CD14-positive monocyte (primary cell): ENCODE data around the gene UHRF1. TPM values are rescaled to one million over a fixed set of nuclear protein-coding genes. Genes with fewer than 3 reads are reported as not detected.

Source experiments
- DNase-seq, 3 donors: peaks; one replicate each; pipeline ENCODE4 v3.0.0-alpha.2; 2011 to 2022
- H2AFZ ChIP-seq: 2 replicates; pipeline ENCODE4 v1.6.0; 2012; ENCODE audit warnings: mild to moderate bottlenecking, low read depth, low read length, inconsistent platforms; ENCODE audit not compliant: insufficient read depth, poor library complexity, severe bottlenecking
- H3K27ac ChIP-seq, 2 donors: 1 replicate in 1 of 2; 2 replicates in 1 of 2; pipeline ENCODE4 v1.5.1; 2012 to 2013; ENCODE audit warnings: low read length in 2 of 2, control low read depth in 1 of 2, inconsistent platforms in 1 of 2, low read depth in 1 of 2, mild to moderate bottlenecking in 1 of 2
- H3K27me3 ChIP-seq, 2 donors: one replicate each; pipeline versions ENCODE4 v1.6.0 to v1.6.1; 2011 to 2013; ENCODE audit warnings: low read length in 2 of 2; ENCODE audit not compliant: control insufficient read depth in 2 of 2, insufficient read depth in 2 of 2
- H3K36me3 ChIP-seq, 2 donors: replicated peaks in 1 of 2; 1 replicate in 1 of 2; 2 replicates in 1 of 2; pipeline versions ENCODE4 v1.5.1 to v1.6.1; 2012 to 2013; ENCODE audit warnings: low read length in 2 of 2, control low read depth in 1 of 2, inconsistent platforms in 1 of 2, mild to moderate bottlenecking in 1 of 2; ENCODE audit not compliant: insufficient read depth in 2 of 2, control insufficient read depth in 1 of 2
- H3K4me1 ChIP-seq, 2 donors: 1 replicate in 1 of 2; 2 replicates in 1 of 2; pipeline versions ENCODE4 v1.5.1 to v1.6.1; 2012 to 2013; ENCODE audit warnings: low read length in 2 of 2, control low read depth in 1 of 2, inconsistent platforms in 1 of 2, mild to moderate bottlenecking in 1 of 2, moderate library complexity in 1 of 2; ENCODE audit not compliant: insufficient read depth in 2 of 2, control insufficient read depth in 1 of 2
- H3K4me2 ChIP-seq: replicated peaks from 2 replicates; pipeline ENCODE3; 2012; ENCODE audit warnings: low read length, moderate library complexity, mild to moderate bottlenecking; ENCODE audit not compliant: poor library complexity, severe bottlenecking; ENCODE audit errors: extremely low read depth
- H3K4me3 ChIP-seq, 3 experiments: fragments of 200-600 bp in 1 of 3; sonication (generic) in 1 of 3; replicated peaks in 1 of 3; 1 replicate in 2 of 3; 2 replicates in 1 of 3; pipeline ENCODE4 v1.5.1; 2011 to 2013; ENCODE audit warnings: low read length in 3 of 3, mild to moderate bottlenecking in 3 of 3, control low read depth in 2 of 3, low read depth in 2 of 3, inconsistent platforms in 1 of 3, moderate library complexity in 1 of 3
- H3K79me2 ChIP-seq: 2 replicates; pipeline ENCODE4 v1.6.0; 2012; ENCODE audit warnings: mild to moderate bottlenecking, control low read depth, inconsistent platforms, low read length, moderate library complexity; ENCODE audit not compliant: insufficient read depth
- H3K9ac ChIP-seq: 2 replicates; pipeline ENCODE4 v1.6.0; 2017; ENCODE audit warnings: low read length, mild to moderate bottlenecking; ENCODE audit not compliant: insufficient read depth, poor library complexity, severe bottlenecking
- H3K9me3 ChIP-seq, 2 donors: replicated peaks in 1 of 2; 1 replicate in 1 of 2; 2 replicates in 1 of 2; pipeline versions ENCODE4 v1.5.1 to v1.6.1; 2012 to 2013; ENCODE audit warnings: low read length in 2 of 2, control low read depth in 1 of 2; ENCODE audit not compliant: control insufficient read depth in 1 of 2, insufficient read depth in 1 of 2
- H4K20me1 ChIP-seq: 2 replicates; pipeline ENCODE4 v1.6.0; 2012; ENCODE audit warnings: mild to moderate bottlenecking, low read length, control low read depth, moderate library complexity; ENCODE audit not compliant: insufficient read depth
- H3K27ac Mint-ChIP-seq, 7 donors: one replicate each; pipeline ENCODE4 v1.8.0; 2020; ENCODE audit warnings: mild to moderate bottlenecking in 7 of 7, mixed read lengths in 7 of 7, moderate library complexity in 6 of 7, inconsistent platforms in 2 of 7
- H3K27me3 Mint-ChIP-seq, 3 donors: one replicate each; pipeline ENCODE4 v1.8.0; 2021 to 2022; ENCODE audit warnings: low read depth in 3 of 3, mild to moderate bottlenecking in 3 of 3, mixed read lengths in 3 of 3, moderate library complexity in 3 of 3, inconsistent platforms in 1 of 3
- H3K36me3 Mint-ChIP-seq, 2 donors: one replicate each; pipeline ENCODE4 v1.8.0; 2020; ENCODE audit warnings: mixed read lengths in 2 of 2, inconsistent platforms in 1 of 2, mild to moderate bottlenecking in 1 of 2
- H3K4me1 Mint-ChIP-seq: one replicate; pipeline ENCODE4 v1.8.0; 2020; ENCODE audit warnings: mild to moderate bottlenecking, mixed read lengths
- H3K4me3 Mint-ChIP-seq, 2 donors: one replicate each; pipeline ENCODE4 v1.8.0; 2020; ENCODE audit warnings: mild to moderate bottlenecking in 2 of 2, mixed read lengths in 2 of 2, moderate library complexity in 1 of 2
- H3K9me3 Mint-ChIP-seq, 7 donors: one replicate each; pipeline ENCODE4 v1.8.0; 2020 to 2022; ENCODE audit warnings: mixed read lengths in 7 of 7, mild to moderate bottlenecking in 6 of 7, moderate library complexity in 6 of 7, inconsistent platforms in 2 of 7
- CTCF ChIP-seq: fragments of 200-600 bp; IDR thresholded peaks from one replicate; pipeline ENCODE4 v1.8.0; 2022; ENCODE audit warnings: antibody characterized with exemption, mild to moderate bottlenecking
- whole genome bisulfite sequencing: methylation state at CpG from one replicate; pipeline ENCODE4 v1.1.5; 2013; ENCODE audit warnings: missing lambda C conversion rate; ENCODE audit not compliant: insufficient coverage; 5-methylcytosine and 5-hydroxymethylcytosine counted together
- intact Hi-C, 2 donors: fragments of 100-400 bp; cut with micrococcal nuclease; formaldehyde crosslinking; loops; one replicate each; pipeline versions ENCODE4 v1.15.0 to v1.15.1; 2023
- polyA plus RNA-seq, 3 donors: library from polyadenylated mRNA; depleted of rRNA in 1 of 3; unstranded in 2 of 3; stranded (reverse) in 1 of 3; fragments of 300-500 nt in 2 of 3; fragments of >200 nt in 1 of 3; fragmentation: Illumina TruSeq in 2 of 3; gene quantifications; 1 replicate in 2 of 3; 2 replicates in 1 of 3; pipeline ENCODE4 v1.2.3, GENCODE V29; 2012 to 2021

The UHRF1 gene
- polyA plus RNA-seq, 3 donors = 0.06 to 0.77 (median 0.63) TPM

GRCh38 chr19:4870025-4870700 is 39.1 kb upstream of the UHRF1 start:
- H3K4me1 ChIP-seq = peaks cover 48 to 51% of the 10 kb centered on the region in 2 donors
- H3K27me3 Mint-ChIP-seq = peaks cover 0 to 5% (median 0%) of the 10 kb centered on the region in 3 donors
- intact Hi-C loops = loop anchor here (1.0 to 10.0 kb wide), 4 partner anchors 40 to 162 kb away; no protein-coding TSS in a partner anchor
- H3K36me3 Mint-ChIP-seq = no peaks in the 10 kb centered on the region
- no peaks in the 10 kb centered on the region for H3K36me3 ChIP-seq
- no peak overlapping the region for H3K4me3 ChIP-seq
- WGBS = 49% methylated on average over 5 of the region's 10 CpGs
- peak overlapping the region; percentile 88 to 95 (median 92) for H3K27ac Mint-ChIP-seq
- DNase-seq = peak; percentile 91 to 96 (median 92)
- peaks cover 22% of the 10 kb centered on the region for H3K79me2 ChIP-seq
- H3K27me3 ChIP-seq = no peaks in the 10 kb centered on the region
- no peak overlapping the region for H2AFZ ChIP-seq
- H3K9me3 Mint-ChIP-seq = peaks cover 0 to 5% (median 0%) of the 10 kb centered on the region in 7 donors
- peak overlapping the region; percentile 32 to 90 for H3K27ac ChIP-seq
- peaks cover 50% of the 10 kb centered on the region for H3K4me1 Mint-ChIP-seq
- H3K4me3 Mint-ChIP-seq = peak overlapping the region; percentile 4 to 48
- no peaks in the 10 kb centered on the region for H3K9me3 ChIP-seq
- TF ChIP-seq CTCF = no peak
- peak overlapping the region; percentile 41 for H3K9ac ChIP-seq
- H4K20me1 ChIP-seq = peaks cover 14% of the 10 kb centered on the region
- H3K4me2 ChIP-seq = peak overlapping the region; percentile 31

GRCh38 chr19:4871711-4872110 is 37.6 kb upstream of the UHRF1 start:
- Histone ChIP-seq H3K4me1 (peaks cover 41% of the 10 kb centered on the region in 2 donors), H3K9me3 (no peaks in the 10 kb centered on the region), H3K36me3 (no peaks in the 10 kb centered on the region), H3K9ac (no peak overlapping the region), H3K4me3 (no peak overlapping the region), H3K27me3 (no peaks in the 10 kb centered on the region), H2AFZ (no peak overlapping the region), H3K27ac (no peak overlapping the region), H3K79me2 (peaks cover 8% of the 10 kb centered on the region), H4K20me1 (peaks cover 2% of the 10 kb centered on the region), H3K4me2 (no peak overlapping the region)
- no peak for TF ChIP-seq CTCF
- peak overlapping the region in 3 of 7 donors; percentile 69 to 79 (median 74) for H3K27ac Mint-ChIP-seq
- DNase-seq = no peak
- no peaks in the 10 kb centered on the region for H3K36me3 Mint-ChIP-seq
- intact Hi-C loops = loop anchor here (2.0 to 10.0 kb wide), 4 partner anchors 41 to 161 kb away; no protein-coding TSS in a partner anchor
- H3K9me3 Mint-ChIP-seq = peaks cover 0 to 5% (median 0%) of the 10 kb centered on the region in 7 donors
- H3K27me3 Mint-ChIP-seq = peaks cover 0 to 5% (median 0%) of the 10 kb centered on the region in 3 donors
- peaks cover 43% of the 10 kb centered on the region for H3K4me1 Mint-ChIP-seq
- 40% methylated on average over 3 of the region's 6 CpGs for WGBS
- H3K4me3 Mint-ChIP-seq = no peak overlapping the region
